DMS153 treated with DMSO at 0.1 percent for 48 hours (cell line): ENCODE results near the gene GRIK3.

Experiments
- DNase-seq: peaks from one replicate; lab custom pipeline; 2025; ENCODE audit not compliant: unreplicated experiment; lab: John Stamatoyannopoulos, UW

GRIK3 gene

GRCh38 chr1:36982709-36983108 is 51.6 kb downstream of the GRIK3 start:
- DNase-seq: no peak

GRCh38 chr1:36981771-36982622 is 52.3 kb downstream of the GRIK3 start:
- no peak for DNase-seq

- DNase-seq: no peak
Measured at GRCh38 chr1:36981126-36981525, 53.2 kb downstream of the GRIK3 start.

- DNase-seq: no peak
Measured at GRCh38 chr1:36977731-36978406, 56.4 kb downstream of the GRIK3 start.

GRCh38 chr1:36975642-36976041 is 58.7 kb downstream of the GRIK3 start:
- no peak for DNase-seq

GRCh38 chr1:36973056-36973455 is 61.3 kb downstream of the GRIK3 start:
- DNase-seq: no peak

- DNase-seq: no peak
Measured at GRCh38 chr1:36971852-36972618, 62.3 kb downstream of the GRIK3 start.

GRCh38 chr1:36968730-36969129 is 65.6 kb downstream of the GRIK3 start:
- peak; percentile 99 for DNase-seq

GRCh38 chr1:36966242-36966641 is 68.1 kb downstream of the GRIK3 start:
- DNase-seq: no peak

- DNase-seq: no peak
Measured at GRCh38 chr1:36965275-36966159, 68.8 kb downstream of the GRIK3 start.

- no peak for DNase-seq
Measured at GRCh38 chr1:36964830-36965229, 69.5 kb downstream of the GRIK3 start.

GRCh38 chr1:36963006-36963405 is 71.3 kb downstream of the GRIK3 start:
- no peak for DNase-seq

GRCh38 chr1:36961062-36961615 is 73.2 kb downstream of the GRIK3 start:
- no peak for DNase-seq

- no peak for DNase-seq
Measured at GRCh38 chr1:36956570-36956969, 77.7 kb downstream of the GRIK3 start.

- DNase-seq: no peak
Measured at GRCh38 chr1:36955016-36955415, 79.3 kb downstream of the GRIK3 start.

- no peak for DNase-seq
Measured at GRCh38 chr1:36953061-36953460, 81.3 kb downstream of the GRIK3 start.

- DNase-seq: no peak
Measured at GRCh38 chr1:36951761-36952160, 82.6 kb downstream of the GRIK3 start.

GRCh38 chr1:36951292-36951750 is 83.0 kb downstream of the GRIK3 start:
- DNase-seq: no peak

GRCh38 chr1:36950604-36951291 is 83.6 kb downstream of the GRIK3 start:
- no peak for DNase-seq

- DNase-seq: no peak
Measured at GRCh38 chr1:36948606-36949005, 85.7 kb downstream of the GRIK3 start.
